Pancreas (tissue), 10 donors: ENCODE measurements around the gene MYBPH. TPM values are rescaled to one million over a fixed set of nuclear protein-coding genes. Genes with fewer than 3 reads are reported as not detected.

Source experiments
- ATAC-seq, 4 donors: fragments of 200-7000 bp; cut with Tn5 transposase; one replicate each; pipeline versions ENCODE4 v1.8.0 to v1.9.1; 2020; ENCODE audit warnings: mild to moderate bottlenecking in 4 of 4, moderate library complexity in 4 of 4
- DNase-seq, 6 donors: peaks; one replicate each; pipeline ENCODE4 v3.0.0-alpha.2; 2020
- FAIRE-seq: peaks from 2 replicates; lab custom pipeline; 2012; peaks lifted over from hg19 to GRCh38; lab: Jason Lieb, UNC
- H3K27ac ChIP-seq, 4 donors: fragments of 200-600 bp; sonication (generic); 1 replicate in 3 of 4; 2 replicates in 1 of 4; pipeline versions ENCODE4 v1.5.0 to v1.8.0; 2020
- H3K27me3 ChIP-seq, 4 donors: fragments of 200-600 bp; one replicate each; pipeline ENCODE4 v1.8.0; 2021
- H3K36me3 ChIP-seq, 3 donors: fragments of 200-600 bp; sonication (generic) in 1 of 3; one replicate each; pipeline versions ENCODE4 v1.5.0 to v1.8.0; 2020 to 2021
- H3K4me1 ChIP-seq, 3 donors: fragments of 200-600 bp; one replicate each; pipeline ENCODE4 v1.8.0; 2021
- H3K4me3 ChIP-seq, 4 donors: fragments of 200-600 bp; sonication (generic) in 2 of 4; one replicate each; pipeline versions ENCODE4 v1.5.0 to v1.8.0; 2020 to 2021
- H3K9me3 ChIP-seq, 4 donors: fragments of 200-600 bp; one replicate each; pipeline ENCODE4 v1.8.0; 2021
- CTCF ChIP-seq, 4 donors: fragments of 200-600 bp; sonication (generic) in 3 of 4; IDR thresholded peaks; one replicate each; pipeline versions ENCODE4 v1.5.0 to v1.8.0; 2021; ENCODE audit warnings: antibody characterized with exemption in 4 of 4
- WGBS, 2 donors: extraction: QIAGEN DNeasy Blood & Tissue Kit; methylation state at CpG; one replicate each; pipeline ENCODE4 v1.1.7; 2013; 5-methylcytosine and 5-hydroxymethylcytosine counted together
- intact Hi-C, 3 donors: fragments of 100-400 bp; cut with DNase I; formaldehyde crosslinking; loops; one replicate each; pipeline versions ENCODE4 v1.11.1 to v1.14.2; 2022
- polyA plus RNA-seq, 2 donors: library from polyadenylated mRNA; stranded (reverse); fragments of 200-250 nt; gene quantifications; one replicate each; pipeline ENCODE4 v1.2.3, GENCODE V29; 2013
- total RNA-seq, 6 donors: library from RNA; stranded (reverse); fragmentation: NEBNext Ultra II Directional in 4 of 6; extraction: Animal tissue kit (Norgen Biotek cat#: 25700) in 4 of 6; gene quantifications; one replicate each; pipeline versions ENCODE4 v1.2.1 to v1.2.4, GENCODE V29; 2021 to 2023
- donor health status: healthy with polysubstance abuse.
- donor health status: DM: no; HTN: no; CAD: no; lungs with moderate emphysema.
- donor health status: DM: no; HTN: no; CAD: no.
- donor health status: control.
- donor health status: control.
- donor health status: Bipolar disorder and iron deficiency.
- donor health status: DM: yes; HTN: yes; CAD: no.
- donor health status: DM: no; HTN: no; CAD: no.
- donor health status: DM: no; HTN: no; CAD: no.
- donor health status: DM: yes; HTN: yes; CAD: no.

The MYBPH gene
- total and polyA plus RNA-seq, 8 donors, result not detected

DNA sequence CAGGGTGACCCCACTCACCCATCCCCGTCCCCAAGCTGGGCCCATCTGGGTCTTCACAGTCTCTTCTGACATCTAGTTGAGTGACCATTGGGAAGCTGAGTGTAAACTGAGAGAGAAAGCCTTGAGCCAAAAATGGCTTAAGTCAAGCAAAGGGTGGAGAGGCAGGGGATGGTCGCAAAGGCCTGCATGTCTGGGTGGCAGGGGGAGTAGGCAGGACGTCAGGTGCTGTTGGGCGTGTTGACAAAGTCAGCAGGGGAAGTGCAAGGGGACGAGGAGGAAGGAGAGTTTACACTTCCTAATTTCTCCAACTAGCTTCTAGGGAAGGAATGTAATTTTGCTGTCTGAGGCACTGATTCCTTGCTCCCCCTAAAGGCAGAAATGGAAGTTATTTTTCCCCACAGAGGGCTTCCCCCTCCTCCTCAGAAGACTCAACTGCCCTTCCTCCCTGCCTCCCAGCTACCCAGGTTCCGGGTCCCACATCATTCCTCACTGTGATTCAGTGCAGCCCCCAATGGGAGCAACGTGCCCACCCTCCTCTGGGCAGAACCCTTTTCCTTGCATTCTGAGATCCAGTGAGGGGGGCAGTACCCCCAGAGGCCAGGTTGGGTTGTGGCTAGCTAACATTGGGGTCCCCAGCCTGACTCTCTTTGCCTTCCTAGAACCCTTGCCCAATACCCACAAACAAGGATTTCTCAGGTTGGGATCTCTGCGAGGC lies 49.3 kb downstream of the MYBPH start:
- no peak overlapping the region for H3K4me3 ChIP-seq
- H3K4me1 ChIP-seq, result peaks cover 8 to 11% (median 8%) of the 10 kb centered on the region in 3 donors
- H3K9me3 ChIP-seq, result no peaks in the 10 kb centered on the region
- DNase-seq, result peak in 1 of 6 donors; percentile 10
- WGBS, 2 donors, result 27 to 41% methylated on average over 8 of the region's 8 CpGs
- H3K27ac ChIP-seq, result peak overlapping the region in 2 of 4 donors; percentile 5 to 69
- no peak for FAIRE-seq
- no peaks in the 10 kb centered on the region for H3K27me3 ChIP-seq
- peak in 2 of 4 donors; percentile 7 to 12 for ATAC-seq
- intact Hi-C loops, result no loop called here
- no peaks in the 10 kb centered on the region for H3K36me3 ChIP-seq
- TF ChIP-seq CTCF (IDR thresholded peaks at IDR 0.05), result peak in 1 of 4 donors; percentile 18

DNA sequence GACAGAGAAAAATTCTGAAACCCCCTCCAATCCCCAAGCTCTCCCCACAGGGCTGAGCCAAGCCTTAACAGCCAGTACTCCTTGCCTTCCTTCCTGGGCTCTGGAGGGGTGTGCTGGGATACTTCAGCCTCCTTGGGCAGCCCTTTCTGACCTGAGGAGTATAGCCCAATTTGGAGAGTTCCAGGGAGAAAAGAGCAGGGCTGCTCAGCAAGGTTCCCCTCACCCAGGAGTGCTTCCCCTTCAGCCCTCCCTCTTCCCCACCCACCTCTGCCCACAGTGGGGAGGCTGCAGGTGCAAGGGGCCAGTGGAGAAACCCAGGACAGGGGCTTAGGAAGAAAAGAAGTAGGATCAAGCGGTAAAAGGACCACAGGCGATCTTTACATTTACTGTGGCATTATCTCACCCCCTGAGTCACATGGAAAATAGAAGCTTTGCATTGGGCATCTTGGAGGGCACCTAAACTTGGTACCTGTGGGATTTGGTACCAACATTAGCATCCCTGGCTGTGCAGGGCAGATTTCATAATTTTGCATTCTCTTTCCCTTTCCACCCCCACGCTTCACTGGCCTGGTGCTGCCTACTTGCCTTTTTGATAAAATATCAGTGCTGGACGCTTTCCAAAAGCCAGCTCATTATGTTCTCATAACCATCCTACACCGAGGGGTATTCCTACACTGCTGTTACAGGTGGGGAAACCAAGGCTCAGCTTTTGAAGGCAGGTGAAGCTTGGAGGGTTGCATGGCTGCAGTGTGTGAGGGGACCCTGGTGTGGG lies 50.9 kb downstream of the MYBPH start:
- Histone ChIP-seq H3K36me3 (no peaks in the 10 kb centered on the region), H3K9me3 (no peaks in the 10 kb centered on the region), H3K4me3 (no peak overlapping the region), H3K27ac (no peak overlapping the region), H3K4me1 (peaks cover 8 to 11% (median 8%) of the 10 kb centered on the region in 3 donors), H3K27me3 (peaks cover 0 to 3% (median 0%) of the 10 kb centered on the region in 4 donors)
- DNase-seq (no peak), ATAC-seq (no peak), FAIRE-seq (no peak)
- intact Hi-C loops, result loop anchor here in 2 of 3 donors (5.0 kb wide), 2 partner anchors 48 to 93 kb away; no protein-coding TSS in a partner anchor
- TF ChIP-seq CTCF (IDR thresholded peaks at IDR 0.05), result no peak
- WGBS, 2 donors, result 37 to 53% methylated on average over 5 of the region's 5 CpGs

DNA sequence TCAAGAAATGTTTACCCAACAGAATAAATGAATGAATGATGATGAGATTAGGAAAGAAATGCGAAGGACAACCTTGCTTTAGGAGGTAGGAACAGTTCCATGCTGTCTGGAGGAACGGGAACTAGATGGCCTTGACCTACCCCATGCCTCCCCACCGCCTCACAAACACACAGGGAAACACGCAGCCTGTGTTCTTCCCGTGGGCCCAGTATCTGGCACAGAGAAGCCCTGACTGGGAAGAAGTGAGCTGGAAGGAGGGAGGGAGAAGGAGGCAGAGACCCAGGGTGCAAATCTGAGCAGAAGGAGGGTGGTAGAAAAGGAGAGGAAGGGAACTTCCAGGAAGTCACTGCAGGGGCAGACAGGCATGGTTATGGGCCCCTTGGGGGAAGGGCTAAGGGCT lies 51.6 kb downstream of the MYBPH start:
- 15 to 17% methylated on average over 5 of the region's 5 CpGs for WGBS, 2 donors

GRCh38 chr1:203122159-203122558 lies 53.5 kb downstream of the MYBPH start:
- DNase-seq (no peak), ATAC-seq (no peak), FAIRE-seq (no peak)
- H3K9me3 ChIP-seq, result no peaks in the 10 kb centered on the region
- H3K27me3 ChIP-seq, result peaks cover 0 to 6% (median 0%) of the 10 kb centered on the region in 4 donors
- no peaks in the 10 kb centered on the region for H3K36me3 ChIP-seq
- no peak for TF ChIP-seq CTCF (IDR thresholded peaks at IDR 0.05)
- intact Hi-C loops, result loop anchor here in 2 of 3 donors (5.0 kb wide), 2 partner anchors 50 to 95 kb away; no protein-coding TSS in a partner anchor
- no peak overlapping the region for H3K27ac ChIP-seq
- H3K4me3 ChIP-seq, result no peak overlapping the region
- peaks cover 0 to 5% (median 3%) of the 10 kb centered on the region in 3 donors for H3K4me1 ChIP-seq
- WGBS, 2 donors, result 83 to 88% methylated on average over 2 of the region's 2 CpGs

More for the DNA sequence above, 51.6 kb downstream of the MYBPH start:
- no peak overlapping the region for H3K4me3 ChIP-seq
- peaks cover 8 to 11% (median 8%) of the 10 kb centered on the region in 3 donors for H3K4me1 ChIP-seq
- H3K27me3 ChIP-seq, result peaks cover 0 to 6% (median 0%) of the 10 kb centered on the region in 4 donors
- DNase-seq, result no peak
- no peak for FAIRE-seq
- TF ChIP-seq CTCF (IDR thresholded peaks at IDR 0.05), result no peak
- intact Hi-C loops, result loop anchor here in 2 of 3 donors (5.0 kb wide), 2 partner anchors 48 to 93 kb away; no protein-coding TSS in a partner anchor
- no peaks in the 10 kb centered on the region for H3K9me3 ChIP-seq
- no peaks in the 10 kb centered on the region for H3K36me3 ChIP-seq
- H3K27ac ChIP-seq, result no peak overlapping the region
- ATAC-seq, result no peak
